Osteocyte (in vitro differentiated cells): ENCODE data around the gene CDH11. TPM values are rescaled to one million over a fixed set of nuclear protein-coding genes. Genes with fewer than 3 reads are reported as not detected.

ENCODE experiments used
- DNase-seq: peaks from one replicate; pipeline ENCODE4 v3.0.0; 2021; ENCODE audit warnings: mixed read lengths; ENCODE audit not compliant: unreplicated experiment; ENCODE audit errors: extremely low spot score
- H3K27ac Mint-ChIP-seq: one replicate; pipeline ENCODE4 v1.8.0; 2021; ENCODE audit warnings: mild to moderate bottlenecking, mixed read lengths; ENCODE audit not compliant: unreplicated experiment
- H3K27me3 Mint-ChIP-seq: one replicate; pipeline ENCODE4 v1.8.0; 2021; ENCODE audit warnings: mixed read lengths; ENCODE audit not compliant: unreplicated experiment
- H3K36me3 Mint-ChIP-seq: one replicate; pipeline ENCODE4 v1.8.0; 2021; ENCODE audit warnings: mixed read lengths; ENCODE audit not compliant: unreplicated experiment
- H3K4me1 Mint-ChIP-seq: one replicate; pipeline ENCODE4 v1.8.0; 2021; ENCODE audit warnings: mixed read lengths; ENCODE audit not compliant: unreplicated experiment
- H3K4me3 Mint-ChIP-seq: one replicate; pipeline ENCODE4 v1.8.0; 2021; ENCODE audit warnings: mild to moderate bottlenecking, moderate library complexity, mixed read lengths; ENCODE audit not compliant: unreplicated experiment
- H3K9me3 Mint-ChIP-seq: one replicate; pipeline ENCODE4 v1.8.0; 2021; ENCODE audit warnings: mixed read lengths; ENCODE audit not compliant: unreplicated experiment
- CTCF ChIP-seq: fragments of 200-600 bp; sonication (generic); IDR thresholded peaks from 2 replicates; pipeline ENCODE4 v1.5.0; 2021; ENCODE audit warnings: antibody characterized with exemption, mild to moderate bottlenecking, moderate library complexity
- total RNA-seq: library from RNA; stranded (reverse); gene quantifications from 2 replicates; pipeline ENCODE4 v1.2.1, GENCODE V29; 2021

Gene CDH11
- total RNA-seq, 1 donor from 2014 or later, result 560 TPM

GRCh38 chr16:65099607-65100006, 22.3 kb downstream of the CDH11 start:
- no peak for TF ChIP-seq CTCF
- Mint-ChIP-seq H3K27me3 (no peaks in the 10 kb centered on the region), H3K4me3 (no peak overlapping the region), H3K9me3 (peaks cover 20% of the 10 kb centered on the region), H3K27ac (peak overlapping the region; percentile 6), H3K36me3 (peaks cover 42% of the 10 kb centered on the region), H3K4me1 (peaks cover 36% of the 10 kb centered on the region)
- DNase-seq, result no peak

GRCh38 chr16:65098916-65099315, 22.9 kb downstream of the CDH11 start:
- H3K27me3 Mint-ChIP-seq, result no peaks in the 10 kb centered on the region
- H3K4me1 Mint-ChIP-seq, result peaks cover 29% of the 10 kb centered on the region
- no peak for DNase-seq
- H3K4me3 Mint-ChIP-seq, result no peak overlapping the region
- peak overlapping the region; percentile 48 for H3K27ac Mint-ChIP-seq
- no peak for TF ChIP-seq CTCF
- H3K36me3 Mint-ChIP-seq, result peaks cover 41% of the 10 kb centered on the region
- H3K9me3 Mint-ChIP-seq, result peaks cover 20% of the 10 kb centered on the region

GRCh38 chr16:65097296-65097695, 24.6 kb downstream of the CDH11 start:
- no peak for DNase-seq
- TF ChIP-seq CTCF, result no peak
- H3K9me3 Mint-ChIP-seq, result peaks cover 18% of the 10 kb centered on the region
- no peak overlapping the region for H3K4me3 Mint-ChIP-seq
- H3K27ac Mint-ChIP-seq, result no peak overlapping the region
- no peaks in the 10 kb centered on the region for H3K27me3 Mint-ChIP-seq
- H3K36me3 Mint-ChIP-seq, result peaks cover 40% of the 10 kb centered on the region
- peaks cover 22% of the 10 kb centered on the region for H3K4me1 Mint-ChIP-seq

GRCh38 chr16:65095906-65096305, 26.0 kb downstream of the CDH11 start:
- no peaks in the 10 kb centered on the region for H3K27me3 Mint-ChIP-seq
- peaks cover 22% of the 10 kb centered on the region for H3K4me1 Mint-ChIP-seq
- peaks cover 36% of the 10 kb centered on the region for H3K36me3 Mint-ChIP-seq
- H3K9me3 Mint-ChIP-seq, result peaks cover 8% of the 10 kb centered on the region
- no peak for DNase-seq
- H3K4me3 Mint-ChIP-seq, result no peak overlapping the region
- TF ChIP-seq CTCF, result no peak
- H3K27ac Mint-ChIP-seq, result no peak overlapping the region

- Mint-ChIP-seq H3K9me3 (peaks cover 8% of the 10 kb centered on the region), H3K27ac (no peak overlapping the region), H3K4me3 (no peak overlapping the region), H3K27me3 (no peaks in the 10 kb centered on the region), H3K4me1 (peaks cover 26% of the 10 kb centered on the region), H3K36me3 (peaks cover 37% of the 10 kb centered on the region)
- no peak for TF ChIP-seq CTCF
- no peak for DNase-seq
These were observed 26.7 kb downstream of the CDH11 start for GRCh38 chr16:65095090-65095728.
